HG03571 (cell line): Measurements from ENCODE around the gene OTOP3.
"Not testable (repeated sequence)": the region's sequence is repeated elsewhere in the genome, so short reads cannot be mapped to it uniquely, and the experiment has no call there.

Source experiments
- ATAC-seq: cut with Tn5 transposase; IDR thresholded peaks from one replicate; pipeline ENCODE4 v1.9.1; 2021; ENCODE audit not compliant: unreplicated experiment

Gene OTOP3, protein sequence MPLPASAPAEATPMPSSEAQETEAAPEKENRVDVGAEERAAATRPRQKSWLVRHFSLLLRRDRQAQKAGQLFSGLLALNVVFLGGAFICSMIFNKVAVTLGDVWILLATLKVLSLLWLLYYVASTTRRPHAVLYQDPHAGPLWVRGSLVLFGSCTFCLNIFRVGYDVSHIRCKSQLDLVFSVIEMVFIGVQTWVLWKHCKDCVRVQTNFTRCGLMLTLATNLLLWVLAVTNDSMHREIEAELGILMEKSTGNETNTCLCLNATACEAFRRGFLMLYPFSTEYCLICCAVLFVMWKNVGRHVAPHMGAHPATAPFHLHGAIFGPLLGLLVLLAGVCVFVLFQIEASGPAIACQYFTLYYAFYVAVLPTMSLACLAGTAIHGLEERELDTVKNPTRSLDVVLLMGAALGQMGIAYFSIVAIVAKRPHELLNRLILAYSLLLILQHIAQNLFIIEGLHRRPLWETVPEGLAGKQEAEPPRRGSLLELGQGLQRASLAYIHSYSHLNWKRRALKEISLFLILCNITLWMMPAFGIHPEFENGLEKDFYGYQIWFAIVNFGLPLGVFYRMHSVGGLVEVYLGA

DNA sequence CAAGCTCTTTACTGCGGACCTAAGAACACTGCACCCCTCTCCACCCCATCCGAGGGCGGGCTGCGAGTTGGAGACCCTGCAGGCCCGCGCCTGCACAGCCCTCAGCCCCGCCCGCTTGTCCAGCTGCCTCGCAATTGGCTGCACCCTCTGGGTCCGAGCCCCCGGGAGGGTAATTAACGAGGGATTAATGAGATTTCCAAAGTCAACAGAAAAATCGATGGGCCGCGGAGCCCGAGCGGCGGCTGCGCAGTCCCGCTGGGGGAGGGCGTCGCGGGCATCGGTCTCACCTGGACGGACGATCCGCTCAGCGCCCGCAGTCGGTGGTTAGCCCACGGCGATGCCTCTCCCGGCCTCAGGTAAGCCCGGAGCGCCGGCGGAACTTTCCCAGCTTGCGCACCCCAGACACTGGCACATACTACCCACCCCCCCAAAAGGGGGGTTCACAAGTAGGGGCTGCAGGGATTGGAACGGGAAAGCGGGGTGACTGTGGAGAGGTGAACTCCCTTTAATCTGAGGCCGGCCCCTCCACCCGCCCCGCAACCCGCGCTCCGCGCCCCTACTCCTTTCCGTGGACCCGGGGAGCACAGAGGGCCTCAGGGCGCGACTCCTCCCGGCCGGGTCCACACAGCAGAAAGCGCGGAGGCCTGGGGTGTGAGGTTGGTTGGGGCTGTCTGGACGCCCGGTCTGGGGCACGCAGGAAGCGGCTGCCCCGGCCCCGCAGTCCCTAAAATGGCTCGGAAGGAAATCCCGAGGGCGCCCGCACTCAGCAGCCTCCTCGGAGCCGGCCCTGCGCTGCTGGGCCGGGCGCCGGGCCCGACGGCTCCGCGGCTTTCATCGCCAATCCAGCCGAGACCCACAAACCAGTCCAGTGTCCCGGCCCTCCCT is at the start of gene OTOP3:
TSS of gene OTOP3 (plus strand) at position 314 of the 885 bp plus-strand sequence. CDS start at position 338, 24 bp downstream.
- ATAC-seq: no peak

DNA sequence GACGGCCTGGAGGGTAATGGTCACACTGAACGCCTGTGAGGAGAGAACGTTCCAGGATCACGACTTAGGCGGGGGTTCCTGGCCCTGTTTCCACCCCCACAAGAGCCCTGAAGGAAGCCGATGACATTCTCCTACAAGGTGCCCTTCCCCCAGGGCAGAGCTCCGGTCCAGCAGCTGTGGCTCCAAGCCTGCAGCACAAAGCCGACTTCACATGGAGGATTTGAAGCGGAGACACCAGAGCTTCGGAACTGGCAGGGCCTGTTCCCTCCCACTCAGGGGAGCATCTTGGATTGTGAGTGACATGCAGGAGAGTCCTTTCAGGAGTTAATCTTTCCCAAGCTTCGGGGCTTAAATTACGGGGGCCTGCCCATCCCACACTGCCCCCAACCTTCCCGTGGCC is 47.2 kb upstream of the OTOP3 start:
- ATAC-seq: no peak

DNA sequence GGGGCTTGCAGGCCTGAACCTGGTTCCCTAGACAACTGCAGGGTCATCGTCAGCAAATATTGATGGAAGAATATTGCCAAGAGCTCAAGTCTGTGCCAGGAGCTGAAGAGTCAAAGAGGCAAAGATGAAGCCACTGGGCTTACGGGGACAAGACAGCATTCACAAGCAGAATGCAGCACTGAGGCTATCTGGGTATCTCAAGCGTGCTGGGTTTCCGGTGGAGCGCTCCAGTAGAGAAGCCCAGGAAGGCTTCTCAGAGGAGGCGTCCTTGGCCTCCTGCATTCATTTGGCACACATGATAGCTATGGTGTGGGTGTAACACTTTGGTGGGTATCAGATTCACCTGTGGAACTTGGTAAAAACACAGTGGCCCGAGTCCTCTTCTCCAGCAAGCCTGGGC is 45.1 kb upstream of the OTOP3 start:
- ATAC-seq: no peak

DNA sequence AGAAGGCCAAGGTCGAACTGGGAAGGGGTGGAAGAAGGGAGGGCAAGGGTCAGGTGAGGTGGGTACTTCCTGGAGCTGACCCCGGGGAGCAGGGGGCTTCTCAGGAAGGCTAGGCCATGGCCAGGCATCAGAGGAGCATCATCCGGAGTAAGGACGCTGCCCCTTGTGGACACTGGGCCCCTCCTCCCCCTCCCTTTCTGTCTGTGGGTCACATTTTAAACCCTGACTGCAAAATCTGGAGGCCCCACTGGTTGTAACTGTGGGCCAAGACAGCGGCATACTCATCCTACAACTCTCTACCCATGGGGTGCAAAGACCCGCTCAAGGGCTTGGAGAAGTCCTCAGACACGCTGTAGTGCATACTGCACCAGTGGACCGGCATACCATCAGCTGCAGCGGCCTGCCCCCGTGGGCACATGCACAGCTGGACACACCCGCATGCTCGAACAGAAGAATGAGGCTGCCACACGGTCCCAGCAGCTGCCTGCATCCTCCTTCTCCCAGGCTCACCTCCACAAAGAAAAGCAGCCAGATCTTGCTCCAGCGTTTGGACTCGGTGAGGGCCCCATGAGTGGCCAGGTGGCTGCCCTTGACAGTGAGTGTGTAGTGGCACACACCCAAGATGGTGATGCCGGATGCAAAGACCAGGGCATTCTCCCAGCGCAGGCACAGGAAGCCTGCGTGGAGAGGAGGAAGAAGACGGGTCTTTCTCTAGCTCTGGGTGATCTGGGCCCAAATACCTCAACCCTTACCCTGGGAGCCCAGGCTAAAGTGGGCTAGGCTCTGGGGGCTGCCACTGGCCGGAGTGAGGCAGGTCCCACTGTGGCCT is 43.5 kb upstream of the OTOP3 start:
- no peak for ATAC-seq

DNA sequence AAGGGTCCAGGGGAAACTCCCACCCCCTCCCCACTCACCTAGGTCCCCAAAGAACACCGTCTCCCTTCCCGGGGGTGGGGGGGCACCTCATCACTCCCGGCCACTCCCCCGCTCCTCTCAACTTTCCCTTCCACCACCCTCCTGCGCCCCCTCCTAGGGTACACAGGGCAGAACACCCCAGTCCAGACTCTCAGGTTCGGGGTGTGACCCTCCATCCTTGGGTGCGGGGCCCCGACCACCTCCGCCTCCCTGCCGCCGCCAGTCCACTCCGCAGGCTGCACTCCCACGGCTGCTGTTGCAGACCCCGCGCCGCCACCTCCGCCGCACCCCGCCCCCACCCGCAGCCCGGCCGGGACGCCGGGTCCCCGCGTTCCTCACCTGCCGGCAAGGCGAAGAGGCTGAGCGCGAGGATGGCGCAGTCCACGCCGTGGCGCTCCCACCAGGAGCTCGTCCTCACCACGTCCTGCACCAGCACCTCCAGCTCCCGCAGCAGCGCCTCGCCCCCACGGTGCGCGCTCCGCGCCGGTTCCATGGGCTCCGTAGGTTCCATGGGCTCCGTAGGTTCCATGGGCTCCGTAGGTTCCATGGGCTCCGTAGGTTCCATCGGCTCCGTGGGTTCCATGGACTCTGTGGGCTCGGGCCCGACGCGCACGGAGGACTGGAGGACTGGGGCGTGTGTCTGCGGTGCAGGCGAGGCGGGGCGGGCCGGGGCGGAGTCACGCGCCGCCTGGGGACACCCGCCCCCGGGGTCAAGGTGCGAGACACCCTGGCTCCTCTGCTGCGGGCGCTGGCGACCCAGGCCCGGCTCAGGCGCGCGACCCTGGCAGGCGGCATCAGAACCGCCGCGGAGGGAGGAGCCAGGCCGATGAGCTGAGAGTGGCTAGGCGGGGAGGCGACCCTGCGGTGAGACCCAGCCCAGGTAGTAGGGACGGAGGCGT is 42.5 kb upstream of the OTOP3 start, which contains the start of gene FADS6:
TSS of gene FADS6 (minus strand) at position 660 of the 938 bp plus-strand sequence. CDS start at position 622, 38 bp downstream.
- ATAC-seq: no peak

DNA sequence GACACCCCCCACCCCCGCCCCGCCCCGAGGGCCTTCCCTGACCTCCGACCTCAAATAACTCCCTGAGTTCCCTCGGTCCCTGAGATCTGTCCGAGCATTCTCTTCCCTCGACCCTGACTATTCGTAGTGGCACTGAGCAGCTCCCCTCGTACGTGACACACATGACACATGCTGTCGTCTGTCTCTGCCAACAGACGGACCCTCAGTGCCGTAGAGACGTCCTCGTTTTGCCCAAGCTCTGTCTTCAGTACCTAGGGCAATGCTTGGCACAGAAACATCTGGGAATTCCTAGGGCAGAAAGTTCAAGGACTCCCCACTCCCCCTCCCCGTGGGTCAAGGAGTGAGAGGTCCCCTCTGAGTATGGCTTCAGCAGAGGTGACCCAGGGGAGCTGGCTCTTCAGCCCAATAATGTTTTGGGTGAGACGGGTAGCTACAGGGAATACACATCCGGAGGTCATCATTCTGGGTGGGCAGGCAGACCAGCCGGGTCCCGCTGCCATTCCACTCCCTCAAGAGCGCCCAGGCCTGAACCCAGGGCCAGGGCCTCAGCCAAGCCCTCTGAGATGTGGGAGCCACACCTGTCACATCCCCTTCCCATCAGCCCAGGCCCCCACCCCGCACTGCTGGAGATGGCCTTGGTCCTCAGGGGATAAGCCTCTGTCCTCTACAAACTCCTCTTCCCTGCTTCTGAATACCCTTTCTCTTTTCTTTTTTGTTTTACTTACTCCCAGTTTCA is 41.6 kb upstream of the OTOP3 start:
- no peak for ATAC-seq

DNA sequence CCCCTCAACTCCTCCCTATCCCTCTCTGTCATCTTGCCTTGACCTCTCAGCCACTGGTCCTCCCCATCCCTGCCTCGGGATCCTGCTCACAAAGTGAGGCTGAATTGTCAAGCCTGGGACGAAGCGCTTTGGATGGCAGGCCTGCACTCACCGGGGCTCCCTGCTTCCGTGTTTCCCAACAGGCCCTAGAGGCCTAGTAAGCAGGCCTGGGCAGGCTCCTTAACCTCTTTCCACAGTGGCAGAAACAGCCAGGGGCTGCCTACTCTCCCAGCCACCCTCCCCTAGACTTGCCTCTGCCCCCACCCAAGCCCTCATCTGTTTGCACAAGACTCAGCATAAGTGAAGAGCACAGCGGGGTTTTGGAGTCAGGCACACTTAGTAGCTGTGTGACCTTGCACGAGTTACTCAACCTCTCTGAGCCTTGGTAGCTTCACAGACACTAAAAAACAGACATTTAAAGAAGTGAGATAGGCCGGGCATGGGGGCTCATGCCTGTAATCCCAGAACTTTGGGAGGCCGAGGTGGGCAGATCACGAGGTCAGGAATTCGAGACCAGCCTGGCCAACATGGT is 37.2 kb upstream of the OTOP3 start:
- no peak for ATAC-seq

DNA sequence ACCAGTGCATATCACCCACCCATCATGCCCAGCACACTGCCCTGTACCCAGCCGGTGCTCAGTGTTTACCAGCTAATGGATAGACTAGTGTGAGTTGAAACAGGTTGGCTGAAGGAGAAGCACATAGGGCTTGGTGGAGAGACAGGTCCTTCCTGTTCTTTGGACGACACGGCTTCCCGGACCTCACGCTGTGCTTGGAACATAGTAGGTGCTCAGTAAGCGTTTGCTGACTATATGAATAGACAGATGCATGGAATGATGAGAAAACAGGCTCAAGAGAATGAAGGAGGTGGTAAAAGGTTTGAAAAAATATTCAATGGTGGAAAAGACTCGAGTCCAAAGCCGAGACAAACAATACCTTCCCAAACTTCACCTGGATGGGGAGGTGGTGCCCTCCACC is 35.5 kb upstream of the OTOP3 start:
- no peak for ATAC-seq

DNA sequence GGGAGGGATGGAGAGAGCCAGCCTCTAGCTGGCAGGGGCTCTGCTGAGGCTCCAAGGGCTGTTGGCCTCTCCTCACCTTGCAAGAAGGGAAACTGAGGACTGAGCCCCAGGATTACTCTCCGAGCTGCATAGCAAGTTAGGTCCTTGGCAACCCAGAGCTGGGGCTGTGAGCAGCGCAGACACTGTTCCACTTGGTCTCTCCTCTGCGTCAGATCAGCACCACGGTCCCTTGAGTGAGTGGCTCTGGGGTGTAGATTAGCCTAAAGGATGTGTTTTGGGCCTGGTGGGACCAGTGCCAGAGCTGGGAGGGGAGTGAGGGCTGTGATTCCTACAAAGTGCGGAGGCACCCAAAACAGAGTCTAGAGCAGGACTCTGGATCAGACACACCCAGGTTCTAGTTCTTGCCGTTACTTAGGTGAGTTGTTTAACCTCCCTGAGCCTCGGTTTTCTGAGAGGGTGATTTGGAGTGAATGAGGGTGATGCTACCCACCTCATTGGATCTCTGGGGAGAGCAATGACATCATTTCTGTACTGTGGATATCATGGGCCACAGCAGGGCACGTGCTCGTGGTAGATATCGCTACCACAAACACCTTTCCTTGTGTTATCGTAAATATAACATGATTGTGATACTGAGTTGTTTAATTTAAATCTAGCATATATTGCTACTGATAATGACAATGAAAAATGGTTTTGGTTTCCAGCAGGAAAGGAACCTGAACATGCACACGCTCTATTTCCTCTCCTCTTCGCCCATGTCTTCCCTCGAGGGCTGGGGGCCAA is 34.2 kb upstream of the OTOP3 start:
- no peak for ATAC-seq

DNA sequence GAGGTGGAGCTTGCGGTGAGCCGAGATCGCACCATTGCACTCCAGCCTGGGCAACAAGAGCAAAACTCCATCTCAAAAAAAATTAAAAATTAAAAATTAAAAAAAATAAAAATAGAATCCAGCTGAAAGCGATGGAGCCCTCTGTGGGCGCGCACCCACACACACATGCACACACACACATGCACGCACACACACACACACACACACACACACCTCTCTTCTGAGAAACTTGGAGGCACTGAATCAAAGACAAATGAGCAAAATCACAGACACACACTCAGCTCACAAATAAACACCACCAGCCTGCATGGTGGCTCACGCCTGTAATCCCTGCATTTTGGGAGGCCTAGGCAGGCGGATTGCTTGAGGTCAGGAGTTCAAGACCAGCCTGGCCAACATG is 32.7 kb upstream of the OTOP3 start:
- no peak for ATAC-seq

DNA sequence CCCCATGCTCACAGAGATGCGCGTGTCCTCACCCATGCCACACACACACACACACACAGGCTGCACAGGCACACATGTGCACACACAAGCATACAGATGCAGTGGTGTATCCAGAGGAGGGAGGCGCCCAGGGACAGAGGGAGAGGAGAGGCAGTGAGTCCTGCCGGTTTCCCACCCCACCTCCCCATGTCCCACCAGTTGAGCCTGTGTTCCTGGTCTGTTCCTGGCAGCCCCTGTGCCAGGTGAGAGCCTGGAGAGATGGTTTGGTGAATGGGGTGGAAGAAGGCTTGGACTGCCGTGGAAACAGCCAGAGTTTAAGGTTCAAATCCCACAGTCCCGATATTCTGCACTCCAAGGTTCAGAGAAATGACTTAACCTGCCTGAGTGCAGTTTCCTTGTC is 32.0 kb upstream of the OTOP3 start:
- ATAC-seq: no peak

DNA sequence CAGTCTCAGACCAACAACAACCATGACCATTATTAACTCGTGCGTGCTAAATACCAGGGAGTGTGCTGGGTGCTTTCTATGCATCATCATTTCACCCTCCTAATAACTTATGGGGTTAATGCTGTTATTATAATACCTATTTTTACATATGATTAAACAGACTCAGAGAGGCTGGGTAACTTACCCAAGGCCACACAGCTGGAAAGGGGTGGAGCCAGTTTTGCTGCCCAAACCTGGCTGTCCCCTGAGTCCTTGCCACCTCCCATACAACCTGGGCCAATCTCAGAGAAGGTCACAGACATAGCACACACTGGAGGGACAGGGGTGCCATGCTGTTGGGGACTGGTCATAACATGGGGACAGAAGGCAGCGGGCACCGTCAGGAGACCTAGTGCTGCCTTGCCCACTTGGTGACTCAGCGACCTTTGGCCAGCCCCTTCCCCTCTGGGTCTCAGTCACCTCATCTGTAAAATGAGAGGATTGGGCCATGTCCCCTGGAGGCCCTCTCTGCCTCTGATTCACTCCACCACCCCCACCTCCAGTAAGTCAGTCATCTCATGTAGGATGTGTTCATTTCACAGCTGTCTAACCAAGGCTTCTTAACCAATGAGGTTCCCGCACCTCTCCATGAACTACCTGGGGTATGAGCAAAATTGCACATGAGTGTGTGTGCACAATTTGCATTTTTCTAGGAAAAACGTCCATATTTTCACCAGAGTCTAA is 30.9 kb upstream of the OTOP3 start:
- no peak for ATAC-seq

DNA sequence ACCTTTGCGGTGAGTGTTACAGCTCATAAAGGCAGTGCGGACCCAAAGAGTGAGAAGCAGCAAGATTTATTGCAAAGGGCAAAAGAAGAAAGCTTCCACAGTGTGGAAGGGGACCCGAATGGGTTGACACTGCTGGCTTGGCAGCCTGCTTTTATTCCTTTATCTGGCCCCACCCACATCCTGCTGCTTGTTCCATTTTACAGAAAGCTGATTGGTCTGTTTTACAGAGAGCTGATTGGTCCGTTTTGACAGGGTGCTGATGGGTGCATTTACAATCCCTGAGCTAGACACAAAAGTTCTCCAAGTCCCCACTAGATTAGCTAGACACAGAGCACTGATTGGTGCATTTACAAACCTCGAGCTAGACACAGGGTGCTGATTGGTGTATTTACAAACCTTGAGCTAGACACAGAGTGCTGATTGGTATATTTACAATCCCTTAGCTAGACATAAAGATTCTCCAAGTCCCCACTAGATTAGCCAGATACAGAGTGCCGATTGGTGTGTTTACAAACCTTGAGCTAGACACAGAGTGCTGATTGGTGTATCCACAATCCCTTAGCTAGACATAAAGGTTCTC is 29.4 kb upstream of the OTOP3 start:
- ATAC-seq: not testable (repeated sequence)

DNA sequence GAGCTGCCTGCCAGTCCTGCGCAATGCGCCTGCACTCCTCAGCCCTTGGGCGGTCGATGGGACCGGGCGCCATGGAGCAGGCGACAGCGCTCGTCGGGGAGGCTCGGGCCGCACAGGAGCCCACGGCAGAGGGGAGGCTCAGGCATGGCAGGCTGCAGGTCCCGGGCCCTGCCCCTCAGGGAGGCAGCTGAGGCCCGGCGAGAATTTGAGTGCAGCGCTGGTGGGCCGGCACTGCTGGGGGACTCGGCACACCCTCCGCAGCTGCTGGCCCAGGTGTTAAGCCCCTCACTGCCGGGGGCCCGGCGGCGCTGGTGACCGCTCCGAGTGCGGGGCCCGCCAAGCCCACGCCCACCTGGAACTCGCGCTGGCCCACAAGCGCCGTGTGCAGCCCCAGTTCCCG is 28.7 kb upstream of the OTOP3 start:
- no peak for ATAC-seq

DNA sequence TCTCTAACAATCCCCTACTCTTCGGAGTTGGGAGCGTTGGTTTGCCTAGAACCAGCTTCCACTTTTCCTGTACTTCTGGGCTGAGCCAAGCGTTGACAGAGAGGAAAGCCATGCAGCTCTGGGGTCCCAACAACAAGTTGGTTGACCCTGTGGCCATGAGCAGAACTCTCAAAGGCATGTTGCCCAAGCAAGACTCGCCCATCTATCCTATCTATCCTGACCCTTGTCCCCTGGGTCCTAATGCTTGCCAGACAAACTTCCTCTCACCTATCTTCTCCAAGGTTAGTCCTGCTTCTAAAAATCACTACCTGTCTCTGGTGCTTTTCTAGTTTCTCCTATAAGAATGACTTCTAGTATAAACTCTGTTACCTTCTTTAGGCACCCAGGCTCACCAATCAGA is 26.6 kb upstream of the OTOP3 start:
- not testable (repeated sequence) for ATAC-seq

DNA sequence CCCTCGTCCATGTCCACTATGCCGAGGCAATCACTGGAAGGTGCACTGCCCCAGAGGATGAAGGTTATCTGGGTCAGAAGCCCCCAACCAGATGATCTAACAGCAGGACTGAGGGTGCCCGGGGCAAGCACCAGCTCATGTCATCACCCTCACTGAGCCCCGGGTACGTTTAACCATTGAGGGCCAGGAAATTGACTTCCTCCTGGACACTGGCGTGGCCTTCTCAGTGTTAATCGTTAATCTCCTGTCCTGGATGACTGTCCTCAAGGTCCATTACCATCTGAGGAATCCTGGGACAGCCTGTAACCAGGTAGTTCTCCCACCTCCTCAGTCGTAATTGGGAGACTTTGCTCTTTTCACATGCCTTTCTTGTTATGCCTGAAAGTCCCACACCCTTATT is 24.3 kb upstream of the OTOP3 start:
- ATAC-seq: not testable (repeated sequence)
